ENCODE measurements around the gene SDK1.
"Not testable (repeated sequence)": the region's sequence is repeated elsewhere in the genome, so short reads cannot be mapped to it uniquely, and the experiment has no call there.

Gene SDK1

DNA sequence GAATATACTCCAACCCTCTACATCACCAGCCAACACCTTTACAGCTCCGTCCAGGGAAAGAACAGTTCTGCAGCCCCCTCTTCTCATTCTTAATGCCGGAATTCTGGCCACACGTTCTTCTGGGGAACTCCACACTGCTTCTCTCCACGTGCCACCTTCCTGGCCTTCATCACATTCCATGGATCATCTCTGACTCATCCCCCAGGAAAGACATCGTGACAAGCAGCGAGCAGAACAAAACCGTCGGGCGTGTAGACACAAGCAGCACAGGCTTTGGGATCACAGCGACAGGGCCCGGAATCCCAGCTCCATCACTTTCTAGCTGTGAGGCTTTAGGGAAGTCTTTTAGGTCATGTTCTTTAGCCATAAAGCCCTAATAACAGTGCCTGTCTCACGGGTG lies 790.7 kb downstream of the SDK1 start:
- no peak for DNase-seq

DNA sequence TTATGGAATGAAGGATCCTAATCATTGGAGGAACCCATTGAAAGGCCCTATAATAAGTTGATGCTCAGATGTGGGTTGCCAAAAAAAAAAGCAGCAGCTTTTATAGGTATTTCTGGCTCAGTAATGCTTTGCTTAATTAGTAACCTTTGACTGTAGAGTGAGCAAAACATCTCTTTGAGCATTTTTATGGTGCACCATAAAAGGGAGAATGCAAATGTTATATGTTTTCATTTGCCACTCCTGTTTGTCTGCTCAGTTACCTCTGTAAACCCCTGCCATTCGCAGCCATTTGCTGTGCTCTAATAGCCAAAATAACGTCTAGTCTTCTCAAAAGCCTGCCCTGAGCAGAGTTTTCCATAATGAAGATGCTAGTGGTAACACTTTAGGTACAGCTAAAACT lies 792.0 kb downstream of the SDK1 start:
- DNase-seq = no peak

DNA sequence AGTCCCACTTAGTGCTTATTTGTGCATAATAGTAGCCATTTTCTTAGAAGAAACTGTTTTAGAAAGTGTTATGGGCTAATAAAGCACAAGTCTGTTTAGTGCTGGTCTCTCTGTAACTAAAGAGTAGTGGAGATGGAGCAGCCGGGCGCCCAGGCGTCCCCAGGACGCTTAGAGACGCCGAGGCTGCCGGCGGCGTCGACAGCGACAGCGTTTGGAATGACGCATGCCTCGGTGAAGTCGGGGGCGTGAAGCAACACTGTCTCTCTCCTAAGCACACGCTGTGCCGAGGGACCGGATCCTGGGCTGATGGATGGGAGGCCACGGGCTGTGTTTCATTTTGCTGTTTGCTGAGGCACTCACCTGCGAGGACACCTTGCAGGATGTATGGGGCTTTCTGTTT lies 792.4 kb downstream of the SDK1 start:
- no peak for DNase-seq

DNA sequence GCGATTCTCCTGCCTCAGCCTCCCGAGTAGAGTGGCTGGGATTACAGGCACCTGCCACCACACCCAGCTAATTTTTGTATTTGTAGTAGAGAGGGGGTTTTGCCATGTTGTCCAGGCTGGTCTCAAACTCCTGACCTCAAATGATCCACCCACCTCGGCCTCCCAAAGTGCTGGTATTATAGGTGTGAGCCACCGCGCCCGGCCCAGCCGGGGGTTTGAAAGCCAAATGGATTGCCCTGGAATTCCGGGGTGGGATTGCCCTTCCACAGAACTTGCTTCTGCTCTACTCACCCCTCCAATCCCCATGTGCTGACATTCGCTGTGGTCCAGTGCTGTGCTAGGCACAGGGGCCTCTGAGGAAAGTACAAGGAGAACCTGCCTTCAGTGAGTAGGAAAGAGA lies 793.1 kb downstream of the SDK1 start:
- DNase-seq = not testable (repeated sequence)

DNA sequence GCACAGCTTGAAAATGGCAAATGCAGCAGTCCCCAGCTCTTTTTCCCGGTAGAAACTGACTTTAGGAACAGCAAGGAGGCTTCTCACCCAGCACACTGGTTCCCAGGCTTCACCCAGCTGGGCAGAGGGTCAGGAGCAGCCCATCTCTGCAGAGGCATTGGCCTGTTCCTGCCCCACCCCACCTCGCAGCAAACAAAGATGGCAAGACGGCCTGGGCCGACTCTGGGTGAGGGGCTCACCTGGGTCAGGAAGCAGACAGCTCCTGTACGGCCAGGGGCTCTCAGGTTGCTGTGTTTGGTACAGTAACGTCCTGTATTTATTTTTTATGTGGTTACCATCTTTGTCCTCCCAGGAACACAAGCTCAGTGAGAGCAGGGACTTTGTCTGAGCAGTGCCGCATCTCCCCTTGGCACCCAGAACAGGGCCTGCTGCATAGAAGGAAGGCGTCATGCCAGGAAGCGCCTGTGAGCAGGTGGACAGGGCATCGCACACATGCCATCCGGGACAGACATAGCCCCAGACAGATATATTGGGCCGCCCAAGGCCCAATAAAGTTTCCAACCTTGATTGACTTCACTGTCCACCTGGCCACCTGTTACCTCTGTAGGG lies 796.1 kb downstream of the SDK1 start:
- DNase-seq = no peak

DNA sequence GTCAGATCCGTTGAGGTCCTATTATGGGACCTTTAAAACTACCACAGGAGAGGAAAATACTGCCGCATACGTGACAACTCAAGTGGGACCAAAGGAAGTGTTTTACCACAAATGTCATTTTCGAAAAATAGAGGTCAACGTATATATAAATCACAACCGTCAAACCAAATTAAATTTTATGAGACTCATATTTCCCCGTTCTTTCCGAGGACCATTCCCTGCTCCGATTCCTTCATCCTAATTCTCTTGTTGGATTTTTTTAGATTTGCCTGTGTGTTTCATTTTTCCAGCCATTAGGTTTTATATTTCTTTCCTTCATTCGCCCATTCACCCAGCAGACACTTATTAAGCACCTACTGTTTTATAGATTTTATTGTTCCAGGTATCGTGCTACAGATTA lies 797.1 kb downstream of the SDK1 start:
- DNase-seq = no peak

DNA sequence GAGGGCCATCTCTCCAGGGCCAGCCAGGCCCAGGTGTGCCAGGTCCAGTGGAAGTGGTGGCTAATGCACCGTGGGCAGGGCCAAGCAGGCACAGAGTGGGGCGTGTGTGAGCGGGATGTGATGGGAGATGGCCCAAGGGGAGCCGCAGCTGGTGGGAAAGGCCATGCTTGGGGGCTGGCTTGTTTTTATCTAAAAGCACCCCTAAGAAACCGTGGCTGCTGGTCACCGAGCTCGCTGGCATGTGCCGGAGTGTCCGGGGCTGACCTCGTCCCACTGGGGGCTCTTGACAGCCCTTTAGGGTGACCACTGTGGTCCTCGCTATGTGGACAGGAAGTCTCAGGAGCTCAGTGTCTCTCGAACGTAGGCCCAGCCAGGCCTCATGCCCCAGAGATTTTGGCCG lies 798.6 kb downstream of the SDK1 start:
- no peak for DNase-seq

DNA sequence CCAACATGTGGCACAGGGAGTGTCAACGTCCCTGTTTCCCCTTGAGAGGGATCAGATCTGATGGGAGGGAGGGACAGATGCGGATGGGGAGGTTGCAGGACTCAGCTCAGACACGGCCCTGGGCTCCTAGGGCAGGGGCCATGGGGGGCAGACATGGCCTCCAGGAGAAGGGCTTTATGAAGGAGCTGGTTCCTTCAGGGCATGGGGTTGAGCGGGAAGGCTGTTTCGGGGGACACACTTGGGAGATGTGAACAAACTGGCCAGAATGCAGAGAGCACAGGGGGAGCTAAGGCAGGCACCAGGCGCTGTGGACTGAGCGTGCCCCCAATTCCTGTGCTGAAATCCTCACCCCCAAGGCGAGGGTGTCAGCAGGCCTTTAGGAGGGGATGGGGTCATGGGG lies 799.1 kb downstream of the SDK1 start:
- DNase-seq = no peak

DNA sequence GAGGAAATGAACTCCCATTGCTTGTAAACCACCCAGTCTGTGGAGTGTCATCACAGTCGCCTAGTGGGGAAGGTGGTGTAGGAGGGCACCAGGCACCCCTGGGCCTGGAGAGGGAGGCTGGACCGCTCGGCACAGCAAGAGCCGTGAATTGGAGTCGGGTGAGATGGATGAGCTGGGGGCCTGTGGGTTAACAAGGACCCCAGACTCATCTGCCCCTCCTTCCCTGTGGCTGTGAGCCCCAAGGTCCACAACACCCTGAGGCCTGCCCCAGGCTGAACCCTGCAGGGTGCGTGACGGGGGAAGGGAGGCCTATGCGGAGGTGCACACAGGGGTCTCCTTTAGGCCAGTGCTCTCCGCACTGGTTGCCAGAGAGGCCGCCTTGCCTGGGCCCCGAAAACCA lies 799.6 kb downstream of the SDK1 start:
- no peak for DNase-seq

DNA sequence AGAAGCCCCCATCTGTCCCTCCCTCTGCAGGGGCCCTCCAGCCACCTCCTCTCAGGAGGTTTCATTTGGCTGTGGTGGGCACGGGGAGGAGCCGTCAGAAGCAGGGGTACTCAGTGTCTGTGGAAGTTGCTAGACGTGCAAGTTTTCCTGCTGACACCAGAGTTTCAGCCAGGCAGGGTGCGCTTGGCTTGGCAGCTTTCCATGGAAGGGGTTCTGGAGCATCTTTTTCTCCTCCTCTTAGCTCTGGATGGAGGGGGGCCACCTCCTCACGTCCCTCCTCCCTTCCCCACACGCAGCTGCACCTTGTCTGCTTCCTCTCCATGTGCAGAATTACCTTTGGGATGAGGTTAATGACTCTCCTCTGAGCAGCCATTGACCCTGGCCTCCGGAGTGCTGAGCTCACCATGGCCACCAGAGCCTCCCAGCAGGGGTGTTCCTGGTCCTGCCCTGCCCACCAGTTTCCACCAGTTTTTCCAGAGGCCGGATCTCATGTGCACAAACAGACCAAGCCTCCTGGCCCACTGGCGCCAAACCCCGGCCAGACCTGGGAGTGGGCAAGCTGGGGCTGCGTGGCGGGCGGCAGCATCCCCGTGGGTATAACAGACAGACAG lies 801.3 kb downstream of the SDK1 start:
- DNase-seq = no peak

DNA sequence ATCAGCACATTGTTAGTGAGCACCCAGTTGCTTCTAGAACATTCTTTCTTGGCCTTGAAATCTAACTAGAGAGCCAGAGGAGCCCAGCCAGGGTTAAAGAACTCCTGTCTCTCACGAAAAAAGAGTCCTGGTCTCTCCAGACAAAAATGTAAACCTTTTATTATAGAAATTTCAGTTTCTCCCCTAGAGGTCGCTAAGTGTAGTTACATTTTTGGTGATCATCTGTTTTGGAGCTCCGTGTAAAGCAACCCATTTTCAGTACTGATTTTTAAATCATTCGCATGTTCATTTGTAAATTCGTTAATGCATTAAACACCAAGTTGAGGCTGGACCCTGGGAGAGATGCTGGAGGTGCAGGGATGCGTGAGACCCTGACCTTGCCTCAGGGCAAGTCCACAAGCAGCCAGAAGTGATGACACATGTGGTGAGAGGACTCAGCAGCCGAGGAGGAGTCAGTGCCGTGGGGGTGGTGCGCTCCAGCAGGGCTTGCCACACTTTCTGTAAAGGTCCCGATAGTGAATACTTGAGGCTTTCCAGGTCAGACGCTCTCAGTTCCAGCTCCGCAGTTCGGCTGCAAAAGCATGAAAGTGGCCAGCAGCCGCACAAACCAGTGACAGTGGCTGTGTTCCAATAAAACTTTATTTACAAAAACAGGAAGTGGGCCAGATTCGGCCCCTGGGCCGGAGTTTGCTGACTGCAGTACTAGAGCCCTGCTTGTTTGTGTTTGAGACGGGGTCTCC lies 802.5 kb downstream of the SDK1 start:
- DNase-seq = no peak

DNA sequence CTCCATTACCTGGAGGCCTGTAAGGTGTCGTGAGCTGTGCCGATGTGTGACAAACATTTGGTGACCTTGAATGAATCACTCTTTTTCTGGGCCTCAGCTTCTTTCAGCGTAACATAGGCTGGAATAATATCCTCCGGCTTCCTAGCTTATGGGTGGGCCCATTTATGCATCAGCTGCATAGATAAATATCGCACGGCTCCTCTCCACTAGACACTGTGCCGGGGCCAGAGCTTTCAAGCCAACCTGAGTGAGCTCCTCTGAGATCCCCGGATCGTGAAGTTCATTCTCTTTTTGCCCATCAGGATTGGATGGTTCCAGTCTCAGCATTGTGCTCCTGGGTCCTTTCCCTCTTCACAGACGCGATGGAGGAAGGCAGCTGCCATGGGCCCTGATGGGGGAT lies 806.8 kb downstream of the SDK1 start:
- no peak for DNase-seq

DNA sequence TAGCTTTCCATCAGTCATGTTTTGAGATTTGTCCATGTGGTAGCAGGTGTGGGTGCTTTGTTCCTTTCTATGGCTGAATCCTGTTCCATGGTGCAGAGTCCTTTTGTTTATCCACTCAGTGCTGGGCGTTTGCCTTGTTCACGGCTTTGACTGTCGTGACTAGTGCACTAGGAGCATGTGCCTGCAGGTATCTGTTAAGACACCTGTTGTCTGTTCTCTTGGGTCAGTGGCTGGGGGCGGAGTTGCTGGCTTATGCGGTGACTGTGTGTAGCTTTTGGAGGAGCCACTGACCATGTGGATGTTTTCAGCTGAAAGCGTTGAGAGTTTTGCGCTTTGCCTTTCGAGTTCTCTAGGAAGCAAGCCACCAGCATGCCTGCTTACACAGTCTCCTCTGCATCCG lies 807.9 kb downstream of the SDK1 start:
- no peak for DNase-seq

DNA sequence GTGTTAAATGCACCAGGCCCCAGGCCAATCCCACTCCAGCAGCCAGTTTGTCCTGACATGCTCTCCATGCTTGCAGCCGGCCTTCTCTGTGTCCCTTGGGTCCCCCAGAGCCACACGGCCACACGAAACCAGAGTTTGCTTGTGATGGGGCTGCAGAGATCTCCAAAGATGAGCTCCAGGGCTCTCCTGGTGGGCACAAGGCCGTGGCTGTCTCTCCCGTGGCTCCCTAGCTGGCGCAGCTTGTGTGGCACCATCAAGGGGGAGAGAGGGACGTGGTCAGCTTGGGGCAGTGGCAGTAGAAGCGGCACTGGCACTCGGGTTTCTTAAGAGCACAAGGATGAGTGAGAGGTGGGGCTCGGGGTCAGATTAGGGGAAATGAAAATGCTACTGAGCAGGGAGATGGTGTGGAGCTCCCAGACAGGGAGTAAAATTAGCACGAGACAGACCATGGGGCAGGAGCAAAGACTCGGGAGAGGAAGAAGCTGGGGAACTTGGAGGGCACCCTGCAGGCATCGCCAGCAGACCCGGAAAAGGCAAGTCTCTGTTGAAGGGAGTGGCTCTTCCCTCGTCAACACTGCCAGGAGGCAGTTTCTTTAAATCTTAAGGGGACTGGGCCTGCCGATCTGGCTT lies 808.5 kb downstream of the SDK1 start:
- DNase-seq = no peak

DNA sequence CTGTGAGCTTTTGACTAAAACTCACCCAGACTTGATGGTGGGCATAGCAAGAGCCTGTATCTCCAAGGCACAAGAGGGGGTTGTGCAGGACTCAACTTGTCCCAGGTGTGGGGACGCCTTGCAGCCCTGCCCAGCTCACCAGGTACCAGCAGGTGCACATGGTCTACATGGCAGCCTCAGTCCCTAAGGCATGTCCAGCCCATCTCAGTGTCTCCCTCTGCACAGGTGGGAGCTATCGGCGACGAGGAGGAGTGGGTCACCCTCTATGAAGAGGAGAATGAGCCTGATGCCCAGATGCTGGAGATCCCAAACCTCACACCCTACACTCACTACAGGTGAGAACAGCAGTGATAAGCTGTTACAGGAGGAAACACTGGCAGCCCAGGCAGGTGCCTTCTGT lies 809.4 kb downstream of the SDK1 start:
- no peak for DNase-seq

DNA sequence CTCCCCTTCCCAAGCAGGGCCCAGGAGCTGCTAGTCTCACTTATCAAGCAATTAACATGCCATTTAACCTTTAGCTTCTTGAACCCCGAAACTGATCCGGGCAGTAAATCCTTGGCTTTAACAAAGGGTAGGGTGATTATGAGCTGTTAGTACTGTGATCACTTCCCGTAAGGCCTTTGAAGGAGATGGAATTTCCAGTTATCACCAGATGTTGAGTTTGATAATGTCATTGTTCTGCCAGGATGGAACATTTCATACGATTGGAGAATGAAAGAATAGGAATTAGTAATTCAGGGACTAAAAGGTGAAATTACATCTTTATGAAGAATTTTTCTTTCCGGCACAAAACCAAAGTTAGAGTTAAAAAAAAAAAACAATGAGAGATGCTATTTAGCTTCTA lies 810.1 kb downstream of the SDK1 start:
- no peak for DNase-seq

DNA sequence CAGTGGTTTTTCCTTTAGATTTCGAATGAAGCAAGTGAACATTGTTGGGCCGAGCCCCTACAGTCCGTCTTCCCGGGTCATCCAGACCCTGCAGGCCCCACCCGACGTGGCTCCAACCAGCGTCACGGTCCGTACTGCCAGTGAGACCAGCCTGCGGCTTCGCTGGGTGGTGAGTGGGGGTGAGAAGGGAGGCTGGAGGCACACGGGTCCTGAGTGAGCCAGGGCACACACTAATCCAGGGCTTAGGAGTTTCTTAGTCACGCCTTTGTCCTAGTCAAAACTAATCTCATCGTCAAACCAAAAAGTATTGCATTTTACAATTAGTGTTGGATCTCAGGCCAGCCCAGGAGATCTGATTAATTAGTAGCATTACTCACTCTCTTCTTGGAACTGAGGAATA lies 812.2 kb downstream of the SDK1 start:
- no peak for DNase-seq

DNA sequence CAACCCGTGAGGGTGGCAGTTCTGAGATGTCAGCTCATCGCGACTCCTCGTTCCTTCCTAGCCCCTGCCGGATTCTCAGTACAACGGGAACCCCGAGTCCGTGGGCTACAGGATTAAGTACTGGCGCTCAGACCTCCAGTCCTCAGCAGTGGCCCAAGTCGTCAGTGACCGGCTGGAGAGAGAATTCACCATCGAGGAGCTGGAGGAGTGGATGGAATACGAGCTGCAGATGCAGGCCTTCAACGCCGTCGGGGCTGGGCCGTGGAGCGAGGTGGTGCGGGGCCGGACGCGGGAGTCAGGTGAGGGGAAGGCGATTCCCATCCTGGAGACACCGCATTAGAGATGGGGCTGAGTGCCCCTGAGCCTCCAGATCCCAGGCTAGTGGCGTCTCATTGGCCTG lies 812.9 kb downstream of the SDK1 start:
- DNase-seq = no peak

DNA sequence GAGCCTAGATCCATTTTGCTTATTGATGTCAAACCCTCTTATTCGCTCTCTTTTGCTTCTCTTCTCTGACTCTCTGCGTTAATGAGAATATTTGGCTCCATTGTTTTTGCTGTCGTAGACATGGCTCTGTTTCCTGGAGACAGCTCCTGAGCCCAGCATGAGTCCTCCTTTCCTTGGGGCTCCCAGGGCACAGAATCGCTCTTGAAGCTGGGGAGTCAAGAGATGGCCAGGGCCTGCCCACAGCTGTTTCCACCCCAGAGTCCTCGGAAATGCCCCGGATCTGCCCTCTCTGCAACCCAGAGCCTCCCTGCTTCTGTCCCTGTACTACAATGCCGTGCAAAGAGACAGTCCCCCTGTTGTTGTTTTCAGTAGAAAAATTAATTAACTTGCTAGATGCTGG lies 814.4 kb downstream of the SDK1 start:
- no peak for DNase-seq

DNA sequence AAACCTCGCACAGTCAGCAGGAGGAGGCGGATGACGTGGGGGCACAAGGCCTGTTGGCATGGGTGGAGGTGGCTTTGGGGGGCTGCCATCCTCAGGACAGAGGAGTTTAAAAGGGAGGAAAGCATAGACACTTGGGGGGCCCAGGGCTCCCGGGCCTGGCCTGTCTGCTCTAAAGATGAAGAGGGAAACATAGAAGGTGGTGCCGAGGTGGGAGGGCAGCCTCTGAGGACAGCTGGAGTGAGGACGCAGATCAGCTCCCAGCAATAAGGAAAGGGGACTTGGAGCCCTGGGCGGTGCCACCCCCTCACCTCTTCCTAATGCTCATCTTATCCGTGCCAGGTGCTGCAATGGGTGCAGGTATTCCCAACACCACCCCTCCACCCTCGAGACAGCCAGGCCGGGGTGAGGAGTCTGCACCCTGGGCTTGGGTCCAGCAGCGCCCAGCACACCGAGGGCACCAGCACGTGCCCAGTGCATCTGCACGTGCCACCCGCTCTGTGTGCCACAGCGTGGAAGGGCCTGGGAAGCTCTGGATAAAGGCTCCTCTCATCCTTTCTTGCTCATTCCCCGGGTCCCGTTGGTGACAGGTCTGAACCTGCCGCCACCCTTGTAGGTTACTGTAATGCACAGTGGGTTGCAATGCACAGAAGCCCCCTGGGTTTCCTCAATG lies 815.0 kb downstream of the SDK1 start:
- no peak for DNase-seq

DNA sequence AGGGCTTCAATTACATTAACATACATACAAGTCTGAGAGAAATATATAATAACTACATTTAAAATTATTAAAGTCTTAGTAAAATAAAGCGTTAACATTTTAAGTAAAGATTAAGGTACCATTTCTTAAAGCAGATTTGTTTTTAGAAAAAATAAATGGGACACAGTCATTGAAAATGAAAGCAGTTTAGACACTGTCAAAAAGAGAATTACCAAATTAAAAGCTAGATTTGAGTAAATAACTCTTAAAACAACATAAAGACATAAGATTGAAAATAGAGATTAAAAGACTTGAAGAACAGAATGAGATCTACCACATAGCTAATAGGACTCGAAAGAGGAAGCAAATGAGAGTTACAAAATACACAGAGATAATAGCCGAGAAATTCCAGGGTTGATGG lies 818.8 kb downstream of the SDK1 start:
- DNase-seq = no peak

DNA sequence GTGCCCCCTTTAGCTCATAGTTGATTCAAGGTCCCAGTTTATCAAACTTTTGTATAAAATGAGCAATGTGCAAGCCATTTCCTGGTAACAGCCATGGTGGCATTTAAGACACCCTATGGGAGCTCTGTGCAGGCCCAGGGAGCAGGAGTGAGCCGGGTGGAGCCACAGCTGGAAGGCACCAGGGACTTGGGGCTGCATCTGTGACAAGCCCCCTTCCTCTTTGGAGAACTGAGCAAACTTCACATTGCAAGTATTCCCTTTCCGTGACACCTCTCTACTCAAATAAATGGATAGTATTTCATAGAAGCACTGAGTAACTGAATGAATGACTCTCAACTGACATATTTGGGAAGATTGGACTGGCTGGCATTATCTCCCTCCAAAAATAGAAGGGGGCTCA lies 822.3 kb downstream of the SDK1 start:
- DNase-seq = no peak

DNA sequence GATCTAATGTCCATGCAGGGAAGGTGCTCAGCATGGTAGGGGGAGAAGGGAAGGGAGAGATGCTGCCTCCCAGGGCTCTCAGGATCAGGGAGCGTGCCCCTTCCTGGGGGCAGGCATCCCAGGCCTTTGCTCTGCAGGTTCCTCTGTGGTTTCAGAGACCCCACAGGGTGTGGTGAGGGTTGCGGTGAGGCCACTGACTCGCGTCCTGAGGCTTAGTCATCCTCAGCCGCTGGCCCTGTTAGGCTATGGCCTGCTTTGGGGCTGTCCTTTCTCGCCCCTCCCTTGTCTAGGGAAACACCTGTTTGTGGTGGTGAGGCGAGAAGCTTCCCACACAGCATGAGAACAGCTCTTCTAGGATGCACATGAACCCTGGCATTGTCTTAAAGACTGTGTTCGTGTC lies 822.8 kb downstream of the SDK1 start:
- DNase-seq = no peak

Measured in activated effector memory CD4-positive, alpha-beta T cell treated with anti-CD3 and anti-CD28 coated beads, Interleukin-2, amount 50 U/mL, for 16 hours (primary cell).